HEK293 (cell line): ENCODE measurements around the gene MTMR3.
A peak's percentile ranks its signal among the peaks of the same experiment; 100 is the strongest.

Experiments used
- BCL11B ChIP-seq: fragments of 450-650 bp; formaldehyde crosslinking; IDR thresholded peaks from 2 replicates; pipeline ENCODE4 v1.5.1; 2016; ENCODE audit warnings: low read depth, missing biosample characterization, missing genetic modification characterization
- FEZF1 ChIP-seq: fragments of 450-650 bp; formaldehyde crosslinking; IDR thresholded peaks from 2 replicates; pipeline ENCODE4 v1.5.1; 2016; ENCODE audit warnings: missing biosample characterization, missing genetic modification characterization
- GLIS1 ChIP-seq: fragments of 450-650 bp; formaldehyde crosslinking; IDR thresholded peaks from 2 replicates; pipeline ENCODE4 v1.5.1; 2016; ENCODE audit warnings: missing biosample characterization, missing genetic modification characterization
- GLIS2 ChIP-seq: fragments of 450-650 bp; formaldehyde crosslinking; IDR thresholded peaks from 2 replicates; pipeline ENCODE4 v1.5.1; 2016; ENCODE audit warnings: missing biosample characterization, missing genetic modification characterization
- OSR2 ChIP-seq: fragments of 450-650 bp; formaldehyde crosslinking; IDR thresholded peaks from 2 replicates; pipeline ENCODE4 v1.5.1; 2016; ENCODE audit warnings: missing biosample characterization, missing genetic modification characterization
- RBAK ChIP-seq: fragments of 450-650 bp; formaldehyde crosslinking; IDR thresholded peaks from 2 replicates; pipeline ENCODE4 v1.5.1; 2016; ENCODE audit warnings: missing biosample characterization, missing genetic modification characterization
- YY1 ChIP-seq: fragments of 450-650 bp; formaldehyde crosslinking; IDR thresholded peaks from 2 replicates; pipeline ENCODE4 v1.5.1; 2018; ENCODE audit warnings: missing biosample characterization, missing genetic modification characterization
- ZBTB17 ChIP-seq: fragments of 450-650 bp; formaldehyde crosslinking; IDR thresholded peaks from 2 replicates; pipeline ENCODE4 v1.5.1; 2016; ENCODE audit warnings: missing biosample characterization, missing genetic modification characterization
- ZFP37 ChIP-seq: fragments of 450-650 bp; formaldehyde crosslinking; IDR thresholded peaks from 2 replicates; pipeline ENCODE4 v1.5.1; 2016; ENCODE audit warnings: missing biosample characterization, missing genetic modification characterization
- ZFP41 ChIP-seq: fragments of 450-650 bp; formaldehyde crosslinking; IDR thresholded peaks from 2 replicates; pipeline ENCODE4 v1.5.1; 2016; ENCODE audit warnings: missing biosample characterization, missing genetic modification characterization, borderline replicate concordance
- ZNF138 ChIP-seq: fragments of 450-650 bp; formaldehyde crosslinking; IDR thresholded peaks from 2 replicates; pipeline ENCODE4 v1.5.1; 2016; ENCODE audit warnings: missing biosample characterization, missing genetic modification characterization, borderline replicate concordance
- ZNF146 ChIP-seq: fragments of 450-650 bp; formaldehyde crosslinking; IDR thresholded peaks from 2 replicates; pipeline ENCODE4 v1.5.1; 2016; ENCODE audit warnings: missing biosample characterization, missing genetic modification characterization
- ZNF155 ChIP-seq: fragments of 450-650 bp; formaldehyde crosslinking; IDR thresholded peaks from 2 replicates; pipeline ENCODE4 v1.5.1; 2016; ENCODE audit warnings: missing biosample characterization, missing genetic modification characterization
- ZNF157 ChIP-seq: fragments of 450-650 bp; formaldehyde crosslinking; IDR thresholded peaks from 2 replicates; pipeline ENCODE4 v1.5.1; 2016; ENCODE audit warnings: missing biosample characterization, missing genetic modification characterization
- ZNF169 ChIP-seq: fragments of 450-650 bp; formaldehyde crosslinking; IDR thresholded peaks from 2 replicates; pipeline ENCODE4 v1.5.1; 2016; ENCODE audit warnings: missing biosample characterization, missing genetic modification characterization
- ZNF266 ChIP-seq: fragments of 450-650 bp; formaldehyde crosslinking; IDR thresholded peaks from 2 replicates; pipeline ENCODE4 v1.5.1; 2016; ENCODE audit warnings: missing biosample characterization, missing genetic modification characterization, low read depth
- ZNF311 ChIP-seq: fragments of 450-650 bp; formaldehyde crosslinking; IDR thresholded peaks from 2 replicates; pipeline ENCODE4 v1.5.1; 2017; ENCODE audit warnings: missing biosample characterization, missing genetic modification characterization, borderline replicate concordance
- ZNF341 ChIP-seq: fragments of 450-650 bp; formaldehyde crosslinking; IDR thresholded peaks from 2 replicates; pipeline ENCODE4; 2016; ENCODE audit warnings: low read depth, missing biosample characterization, missing genetic modification characterization
- ZNF37A ChIP-seq: fragments of 450-650 bp; IDR thresholded peaks from 2 replicates; pipeline ENCODE4 v1.5.1; 2018; ENCODE audit warnings: missing biosample characterization, missing genetic modification characterization
- ZNF423 ChIP-seq: fragments of 450-650 bp; formaldehyde crosslinking; IDR thresholded peaks from 2 replicates; pipeline ENCODE4 v1.5.1; 2016; ENCODE audit warnings: missing biosample characterization, missing genetic modification characterization
- ZNF510 ChIP-seq: fragments of 450-650 bp; formaldehyde crosslinking; IDR thresholded peaks from 2 replicates; pipeline ENCODE4 v1.5.1; 2018; ENCODE audit warnings: mild to moderate bottlenecking, missing genetic modification characterization, missing biosample characterization; ENCODE audit not compliant: insufficient replicate concordance
- ZNF514 ChIP-seq: fragments of 450-650 bp; formaldehyde crosslinking; IDR thresholded peaks from 2 replicates; pipeline ENCODE4 v1.5.1; 2016; ENCODE audit warnings: missing biosample characterization, missing genetic modification characterization
- ZNF530 ChIP-seq: fragments of 450-650 bp; formaldehyde crosslinking; IDR thresholded peaks from 2 replicates; pipeline ENCODE4 v1.5.1; 2016; ENCODE audit warnings: low read depth, missing biosample characterization, missing genetic modification characterization
- ZNF549 ChIP-seq: fragments of 450-650 bp; IDR thresholded peaks from 2 replicates; pipeline ENCODE4 v1.5.1; 2018; ENCODE audit warnings: missing biosample characterization, missing genetic modification characterization, mild to moderate bottlenecking, inconsistent platforms, moderate library complexity
- ZNF555 ChIP-seq: fragments of 450-650 bp; formaldehyde crosslinking; conservative IDR thresholded peaks from 2 replicates; pipeline ENCODE4 v1.5.1; 2017; ENCODE audit warnings: missing biosample characterization, mild to moderate bottlenecking, missing genetic modification characterization, inconsistent platforms
- ZNF654 ChIP-seq: fragments of 450-650 bp; formaldehyde crosslinking; IDR thresholded peaks from 2 replicates; pipeline ENCODE4 v1.5.1; 2016; ENCODE audit warnings: low read depth, missing biosample characterization, missing genetic modification characterization
- ZNF707 ChIP-seq: fragments of 450-650 bp; formaldehyde crosslinking; IDR thresholded peaks from 2 replicates; pipeline ENCODE4 v1.5.1; 2016; ENCODE audit warnings: missing biosample characterization, missing genetic modification characterization
- ZNF843 ChIP-seq: fragments of 450-650 bp; formaldehyde crosslinking; IDR thresholded peaks from 2 replicates; pipeline ENCODE4 v1.5.1; 2016; ENCODE audit warnings: missing biosample characterization, missing genetic modification characterization
- ZXDB ChIP-seq: fragments of 450-650 bp; formaldehyde crosslinking; IDR thresholded peaks from 2 replicates; pipeline ENCODE4 v1.5.1; 2016; ENCODE audit warnings: missing biosample characterization, missing genetic modification characterization
- TF ChIP-seq, protein P1 (sequence below): fragments of 450-650 bp; formaldehyde crosslinking; IDR thresholded peaks from 2 replicates; pipeline ENCODE4 v1.5.1; 2016; ENCODE audit warnings: missing biosample characterization, missing genetic modification characterization, borderline replicate concordance
- TF ChIP-seq, protein P2 (sequence below): fragments of 450-650 bp; formaldehyde crosslinking; IDR thresholded peaks from 2 replicates; pipeline ENCODE4 v1.5.1; 2016; ENCODE audit warnings: missing biosample characterization, missing genetic modification characterization
- TF ChIP-seq, protein P3 (sequence below): fragments of 450-650 bp; formaldehyde crosslinking; IDR thresholded peaks from 2 replicates; pipeline ENCODE4 v1.5.1; 2017; ENCODE audit warnings: missing biosample characterization, missing genetic modification characterization
- TF ChIP-seq, protein P4 (sequence below): fragments of 450-650 bp; formaldehyde crosslinking; IDR thresholded peaks from 2 replicates; pipeline ENCODE4 v1.5.1; 2016; ENCODE audit warnings: missing biosample characterization, missing genetic modification characterization
- TF ChIP-seq, protein P5 (sequence below): fragments of 450-650 bp; formaldehyde crosslinking; IDR thresholded peaks from 2 replicates; pipeline ENCODE4 v1.5.1; 2016; ENCODE audit warnings: missing biosample characterization, missing genetic modification characterization

MTMR3 gene

DNA sequence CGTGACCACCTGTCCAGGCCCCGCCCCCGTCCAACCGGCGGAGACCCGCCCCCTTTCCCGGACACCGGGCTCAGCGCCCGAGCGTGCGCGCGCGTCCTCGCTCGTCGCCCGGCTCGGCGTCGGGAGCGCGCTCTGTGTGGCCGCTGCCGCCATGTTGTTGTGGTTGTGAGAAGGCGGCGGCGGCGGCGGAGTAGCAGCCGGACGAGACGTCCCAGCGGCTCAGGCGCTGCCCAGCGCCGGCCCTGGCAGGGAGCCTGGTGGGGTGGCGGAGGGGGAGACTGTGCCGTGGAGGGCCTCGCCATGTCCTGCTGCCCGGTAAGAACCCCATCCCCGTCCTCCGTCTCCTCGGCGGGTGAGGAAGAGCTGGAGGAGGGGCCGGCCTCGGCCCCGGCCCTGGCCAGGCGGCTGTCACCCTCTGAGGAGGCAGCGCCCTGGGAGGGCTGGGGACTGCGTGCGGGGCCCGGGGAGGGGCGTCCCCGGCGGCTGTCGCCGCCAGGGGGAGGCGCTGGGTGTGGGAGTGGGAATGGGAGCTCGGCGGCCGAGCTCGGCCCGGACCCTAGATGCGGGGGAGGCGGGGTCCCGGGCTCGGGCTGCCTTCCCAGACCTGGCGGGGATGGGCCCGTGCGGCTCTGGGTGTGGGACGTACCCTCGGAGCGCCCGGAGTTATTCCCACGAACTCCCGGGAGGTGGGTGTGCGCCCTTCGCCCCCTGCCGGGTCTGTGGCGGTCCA, at the start of gene MTMR3 (continued):
- TF ChIP-seq, protein P1, sequence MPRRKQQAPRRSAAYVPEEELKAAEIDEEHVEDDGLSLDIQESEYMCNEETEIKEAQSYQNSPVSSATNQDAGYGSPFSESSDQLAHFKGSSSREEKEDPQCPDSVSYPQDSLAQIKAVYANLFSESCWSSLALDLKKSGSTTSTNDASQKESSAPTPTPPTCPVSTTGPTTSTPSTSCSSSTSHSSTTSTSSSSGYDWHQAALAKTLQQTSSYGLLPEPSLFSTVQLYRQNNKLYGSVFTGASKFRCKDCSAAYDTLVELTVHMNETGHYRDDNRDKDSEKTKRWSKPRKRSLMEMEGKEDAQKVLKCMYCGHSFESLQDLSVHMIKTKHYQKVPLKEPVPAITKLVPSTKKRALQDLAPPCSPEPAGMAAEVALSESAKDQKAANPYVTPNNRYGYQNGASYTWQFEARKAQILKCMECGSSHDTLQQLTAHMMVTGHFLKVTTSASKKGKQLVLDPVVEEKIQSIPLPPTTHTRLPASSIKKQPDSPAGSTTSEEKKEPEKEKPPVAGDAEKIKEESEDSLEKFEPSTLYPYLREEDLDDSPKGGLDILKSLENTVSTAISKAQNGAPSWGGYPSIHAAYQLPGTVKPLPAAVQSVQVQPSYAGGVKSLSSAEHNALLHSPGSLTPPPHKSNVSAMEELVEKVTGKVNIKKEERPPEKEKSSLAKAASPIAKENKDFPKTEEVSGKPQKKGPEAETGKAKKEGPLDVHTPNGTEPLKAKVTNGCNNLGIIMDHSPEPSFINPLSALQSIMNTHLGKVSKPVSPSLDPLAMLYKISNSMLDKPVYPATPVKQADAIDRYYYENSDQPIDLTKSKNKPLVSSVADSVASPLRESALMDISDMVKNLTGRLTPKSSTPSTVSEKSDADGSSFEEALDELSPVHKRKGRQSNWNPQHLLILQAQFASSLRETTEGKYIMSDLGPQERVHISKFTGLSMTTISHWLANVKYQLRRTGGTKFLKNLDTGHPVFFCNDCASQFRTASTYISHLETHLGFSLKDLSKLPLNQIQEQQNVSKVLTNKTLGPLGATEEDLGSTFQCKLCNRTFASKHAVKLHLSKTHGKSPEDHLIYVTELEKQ (tag by site-specific recombination) = no peak; the same call in 1 of the 2 replicates
- no peak for TF ChIP-seq ZNF138
- no peak for TF ChIP-seq ZNF654
- TF ChIP-seq ZNF266 (tag by site-specific recombination) = no peak
- TF ChIP-seq ZNF155 (tag by site-specific recombination) = no peak
- TF ChIP-seq ZNF555 = no peak
- no peak for TF ChIP-seq ZNF530 (tag by site-specific recombination)
- TF ChIP-seq OSR2 (tag by site-specific recombination) = no peak
- no peak for TF ChIP-seq RBAK (tag by site-specific recombination)
- no peak for TF ChIP-seq FEZF1
- TF ChIP-seq ZNF146 (tag by site-specific recombination) = no peak
- TF ChIP-seq ZNF843 = 0 out of 2 replicates have a peak, but pooled peaks have one; percentile 14
- TF ChIP-seq, protein P2, sequence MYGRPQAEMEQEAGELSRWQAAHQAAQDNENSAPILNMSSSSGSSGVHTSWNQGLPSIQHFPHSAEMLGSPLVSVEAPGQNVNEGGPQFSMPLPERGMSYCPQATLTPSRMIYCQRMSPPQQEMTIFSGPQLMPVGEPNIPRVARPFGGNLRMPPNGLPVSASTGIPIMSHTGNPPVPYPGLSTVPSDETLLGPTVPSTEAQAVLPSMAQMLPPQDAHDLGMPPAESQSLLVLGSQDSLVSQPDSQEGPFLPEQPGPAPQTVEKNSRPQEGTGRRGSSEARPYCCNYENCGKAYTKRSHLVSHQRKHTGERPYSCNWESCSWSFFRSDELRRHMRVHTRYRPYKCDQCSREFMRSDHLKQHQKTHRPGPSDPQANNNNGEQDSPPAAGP (tag by site-specific recombination) = peak; percentile 71
- no peak for TF ChIP-seq ZNF707 (tag by site-specific recombination)
- TF ChIP-seq, protein P3, sequence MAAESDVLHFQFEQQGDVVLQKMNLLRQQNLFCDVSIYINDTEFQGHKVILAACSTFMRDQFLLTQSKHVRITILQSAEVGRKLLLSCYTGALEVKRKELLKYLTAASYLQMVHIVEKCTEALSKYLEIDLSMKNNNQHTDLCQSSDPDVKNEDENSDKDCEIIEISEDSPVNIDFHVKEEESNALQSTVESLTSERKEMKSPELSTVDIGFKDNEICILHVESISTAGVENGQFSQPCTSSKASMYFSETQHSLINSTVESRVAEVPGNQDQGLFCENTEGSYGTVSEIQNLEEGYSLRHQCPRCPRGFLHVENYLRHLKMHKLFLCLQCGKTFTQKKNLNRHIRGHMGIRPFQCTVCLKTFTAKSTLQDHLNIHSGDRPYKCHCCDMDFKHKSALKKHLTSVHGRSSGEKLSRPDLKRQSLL (tag by site-specific recombination) = peak; percentile 62; the same call in 1 of the 2 replicates
- no peak for TF ChIP-seq ZNF514 (tag by site-specific recombination)
- TF ChIP-seq GLIS2 (tag by site-specific recombination) = peak; percentile 91
- TF ChIP-seq, protein P4, sequence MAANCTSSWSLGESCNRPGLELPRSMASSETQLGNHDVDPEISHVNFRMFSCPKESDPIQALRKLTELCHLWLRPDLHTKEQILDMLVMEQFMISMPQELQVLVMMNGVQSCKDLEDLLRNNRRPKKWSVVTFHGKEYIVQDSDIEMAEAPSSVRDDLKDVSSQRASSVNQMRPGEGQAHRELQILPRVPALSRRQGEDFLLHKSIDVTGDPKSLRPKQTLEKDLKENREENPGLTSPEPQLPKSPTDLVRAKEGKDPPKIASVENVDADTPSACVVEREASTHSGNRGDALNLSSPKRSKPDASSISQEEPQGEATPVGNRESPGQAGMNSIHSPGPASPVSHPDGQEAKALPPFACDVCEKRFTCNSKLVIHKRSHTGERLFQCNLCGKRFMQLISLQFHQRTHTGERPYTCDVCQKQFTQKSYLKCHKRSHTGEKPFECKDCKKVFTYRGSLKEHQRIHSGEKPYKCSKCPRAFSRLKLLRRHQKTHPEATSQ (tag by site-specific recombination) = no peak; the same call in 1 of the 2 replicates
- TF ChIP-seq YY1 (tag by site-specific recombination) = peak; percentile 72; the same call in 1 of the 2 replicates
- no peak for TF ChIP-seq ZBTB17 (tag by site-specific recombination)
- no peak for TF ChIP-seq ZNF311 (tag by site-specific recombination)
- TF ChIP-seq ZNF157 (tag by site-specific recombination) = no peak
- no peak for TF ChIP-seq ZNF549
- no peak for TF ChIP-seq ZNF37A (tag by site-specific recombination)
- TF ChIP-seq ZNF510 (tag by site-specific recombination) = no peak
- TF ChIP-seq ZXDB (tag by site-specific recombination) = peak; percentile 29; the same call in 1 of the 2 replicates
- peak; percentile 75; the same call in 1 of the 2 replicates for TF ChIP-seq ZFP37 (tag by site-specific recombination)
- TF ChIP-seq BCL11B (tag by site-specific recombination) = no peak
- TF ChIP-seq ZFP41 (tag by site-specific recombination) = no peak
- TF ChIP-seq ZNF341 (tag by site-specific recombination) = peak; percentile 80
- peak; percentile 95 for TF ChIP-seq GLIS1 (tag by site-specific recombination)
- TF ChIP-seq ZNF169 (tag by site-specific recombination) = no peak
- no peak for TF ChIP-seq ZNF423
- TF ChIP-seq, protein P5, sequence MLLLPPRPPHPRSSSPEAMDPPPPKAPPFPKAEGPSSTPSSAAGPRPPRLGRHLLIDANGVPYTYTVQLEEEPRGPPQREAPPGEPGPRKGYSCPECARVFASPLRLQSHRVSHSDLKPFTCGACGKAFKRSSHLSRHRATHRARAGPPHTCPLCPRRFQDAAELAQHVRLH (tag by site-specific recombination) = no peak
